HS-5 (cell line): ENCODE data around the gene XIRP2.
"Not testable (repeated sequence)": the region's sequence is repeated elsewhere in the genome, so short reads cannot be mapped to it uniquely, and the experiment has no call there.

Source experiments
- DNase-seq: peaks from one replicate; pipeline ENCODE4 v3.0.0-alpha.2; 2012; ENCODE audit warnings: low read depth

XIRP2 gene

DNA sequence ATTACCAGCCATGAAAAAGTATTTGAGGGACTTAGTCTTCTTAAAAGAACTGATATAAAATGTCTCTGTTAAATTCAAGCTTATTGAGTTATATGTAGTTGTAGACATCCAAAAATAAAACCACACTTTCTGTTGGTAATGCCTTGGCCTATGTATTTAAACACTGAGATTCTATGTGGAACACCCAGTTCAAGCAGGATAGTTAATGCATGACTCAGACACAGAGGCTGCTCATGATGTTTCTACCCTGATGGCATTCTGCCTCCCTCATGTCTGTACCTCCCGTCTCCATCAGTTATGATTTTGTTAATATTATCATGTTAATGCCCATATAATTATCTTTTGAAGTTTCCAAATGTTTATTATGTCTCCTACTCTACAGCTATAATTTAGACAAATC is 164.5 kb downstream of the XIRP2 start:
- DNase-seq: peak; percentile 34

DNA sequence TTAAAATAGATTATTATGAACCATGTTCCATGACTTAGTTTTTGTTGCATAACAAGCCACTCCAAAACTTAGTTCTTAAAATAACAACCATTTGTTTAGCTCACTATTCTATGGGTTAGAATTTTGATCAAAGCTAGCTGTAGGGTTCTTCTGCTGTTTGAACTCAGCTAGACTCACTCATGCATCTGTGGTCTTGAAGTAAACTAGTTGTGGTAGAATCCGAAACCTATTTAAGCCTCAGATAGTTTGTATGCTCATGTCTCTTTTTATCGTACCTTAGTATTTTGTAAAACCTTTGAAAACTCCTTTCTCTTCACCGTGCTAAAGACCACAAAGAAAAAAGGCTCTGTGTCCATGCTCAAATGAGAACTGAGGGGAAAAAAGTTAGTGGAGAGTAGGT is 166.6 kb downstream of the XIRP2 start:
- no peak for DNase-seq

DNA sequence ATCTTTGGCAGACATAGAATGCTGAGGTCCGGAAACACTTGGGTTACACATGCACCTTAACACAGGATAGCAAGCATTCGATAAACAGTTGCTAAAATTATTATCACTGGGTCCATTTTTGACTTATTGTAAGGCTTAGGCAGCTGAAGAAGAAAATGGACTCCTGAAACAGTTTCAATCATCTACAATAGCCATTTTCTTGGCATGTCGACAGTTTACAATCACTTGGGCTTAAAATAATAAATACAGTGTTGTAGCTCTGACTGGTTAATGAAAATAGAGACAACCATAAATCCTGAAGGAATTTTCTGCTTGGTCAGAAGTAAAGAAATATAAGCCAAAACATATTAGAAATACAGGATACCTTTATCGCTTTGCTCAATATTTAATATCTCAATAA is 169.2 kb downstream of the XIRP2 start:
- DNase-seq: no peak

DNA sequence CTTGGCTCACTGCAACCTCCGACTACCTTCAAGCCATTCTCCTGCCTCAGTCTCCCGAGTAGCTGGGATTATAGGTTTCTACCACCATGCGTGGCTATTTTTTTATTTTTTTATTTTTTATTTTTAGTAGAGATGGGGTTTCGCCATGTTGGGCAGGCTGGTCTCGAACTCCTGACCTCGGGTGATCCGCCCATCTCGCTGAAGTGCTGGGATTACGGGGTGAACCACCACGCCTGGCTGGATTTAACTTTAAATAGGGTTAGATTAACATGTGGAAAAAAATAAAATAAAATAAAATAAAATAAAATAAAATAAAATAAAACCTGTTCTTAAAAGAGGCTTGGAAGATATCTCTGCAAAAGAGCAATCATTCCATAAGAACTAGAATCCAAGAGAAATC is 170.9 kb downstream of the XIRP2 start:
- no peak for DNase-seq

DNA sequence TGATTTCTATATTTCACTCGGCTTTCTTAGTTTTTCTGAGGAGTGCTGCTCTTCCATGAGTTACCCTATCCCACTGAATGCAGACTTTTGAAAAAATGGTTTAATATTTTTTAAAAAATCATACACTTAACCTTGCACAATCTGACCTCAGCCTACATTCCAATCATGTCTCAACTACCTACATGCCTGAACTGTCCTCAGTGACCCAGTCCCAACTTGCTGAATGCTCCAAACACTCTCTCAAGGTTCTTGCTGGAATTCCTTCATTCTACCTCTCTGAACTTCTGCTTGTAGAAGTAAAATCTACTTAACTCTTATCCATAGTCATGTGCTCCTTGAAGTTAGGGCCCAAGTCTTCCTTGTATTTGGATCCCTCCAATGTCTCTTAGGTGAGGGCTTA is 181.6 kb downstream of the XIRP2 start:
- peak; percentile 6 for DNase-seq

DNA sequence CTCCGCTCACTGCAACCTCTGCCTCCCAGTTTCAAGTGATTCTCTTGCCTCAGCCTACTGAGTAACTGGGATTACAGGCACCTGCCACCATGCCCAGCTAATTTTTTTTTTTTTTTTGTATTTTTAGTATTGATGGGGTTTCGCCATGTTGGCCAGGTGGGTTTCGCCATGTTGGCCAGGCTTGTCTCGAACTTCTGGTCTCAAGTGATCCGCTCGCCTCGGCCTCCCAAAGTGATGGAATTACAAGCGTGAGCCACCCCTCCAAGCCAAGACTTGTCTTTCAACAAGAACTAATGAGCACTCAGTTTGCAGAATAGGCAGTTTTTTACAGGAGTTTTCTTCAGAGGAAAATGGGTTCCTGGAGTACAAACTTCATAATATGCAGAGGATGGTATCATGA is 187.4 kb downstream of the XIRP2 start:
- DNase-seq: not testable (repeated sequence)

DNA sequence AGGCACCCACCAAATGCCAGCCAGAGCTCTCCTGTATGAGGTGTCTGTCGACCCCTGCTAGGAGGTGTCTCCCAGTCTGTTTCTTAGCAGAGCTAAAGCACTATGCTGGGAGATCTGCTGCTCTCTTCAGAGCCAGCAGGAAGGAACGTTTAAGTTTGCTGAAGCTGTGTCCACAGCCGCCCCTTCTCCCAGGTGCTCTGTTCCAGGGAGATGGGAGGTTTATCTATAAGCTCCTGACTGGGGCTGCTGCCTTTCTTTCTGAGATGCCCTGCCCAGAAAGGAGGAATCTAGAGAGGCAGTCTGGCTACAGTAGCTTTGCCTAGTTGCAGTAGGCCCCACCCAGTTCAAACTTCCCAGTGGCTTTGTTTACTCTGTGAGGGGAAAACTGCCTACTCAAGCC is 210.7 kb downstream of the XIRP2 start:
- DNase-seq: not testable (repeated sequence)

DNA sequence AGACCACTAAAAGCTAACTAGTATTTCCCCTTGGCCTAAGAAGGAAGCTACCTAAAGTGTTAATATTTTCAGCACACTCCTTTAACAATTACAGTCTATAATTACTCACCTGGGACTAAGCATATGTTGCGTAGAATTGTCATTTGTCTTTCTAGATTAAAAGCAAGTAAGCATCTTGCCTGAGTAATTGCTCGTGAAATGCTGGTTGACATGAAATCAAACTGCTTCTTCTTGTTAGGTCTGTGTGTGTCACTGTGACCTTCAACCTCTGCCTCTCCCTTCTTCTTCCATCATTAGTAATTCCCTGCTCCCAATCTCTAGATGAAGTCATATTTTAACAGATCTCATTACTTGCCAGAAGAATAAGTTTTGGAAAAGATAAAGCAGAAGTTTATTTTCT is 212.2 kb downstream of the XIRP2 start:
- no peak for DNase-seq

DNA sequence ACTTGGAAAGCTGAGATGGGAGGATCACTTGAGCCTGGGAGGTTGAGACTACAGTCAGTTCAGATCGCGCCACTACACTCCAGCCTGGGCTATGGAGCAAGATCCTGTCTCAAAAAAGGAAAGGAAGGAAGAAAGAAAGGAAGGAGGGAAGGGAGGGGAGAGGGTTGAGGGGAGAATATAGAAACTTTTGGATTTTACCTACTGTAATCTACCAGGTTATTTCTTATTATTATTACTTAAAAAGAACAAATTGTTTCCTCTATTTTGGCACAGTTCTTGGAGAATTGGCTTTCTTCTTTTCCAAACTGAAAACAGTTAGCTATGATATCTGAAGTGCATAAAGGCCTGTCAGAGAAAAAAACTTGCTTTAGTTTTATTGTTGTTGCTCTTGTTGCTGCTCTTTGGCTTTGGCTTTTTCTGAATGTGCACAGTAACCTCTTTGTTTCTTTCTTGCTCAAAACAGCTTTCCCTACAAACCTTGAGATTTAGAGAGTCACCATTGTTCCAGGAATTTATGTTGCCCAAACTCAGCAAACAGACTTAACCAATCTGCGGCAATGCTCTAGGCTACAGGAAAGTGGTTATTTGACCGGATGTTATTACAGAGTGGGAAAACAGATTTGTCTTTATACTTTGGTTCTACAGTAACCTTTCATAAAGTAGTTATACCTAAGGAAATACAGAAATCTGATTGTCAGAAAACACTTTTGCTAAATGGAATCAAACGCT is 214.9 kb downstream of the XIRP2 start:
- DNase-seq: no peak

DNA sequence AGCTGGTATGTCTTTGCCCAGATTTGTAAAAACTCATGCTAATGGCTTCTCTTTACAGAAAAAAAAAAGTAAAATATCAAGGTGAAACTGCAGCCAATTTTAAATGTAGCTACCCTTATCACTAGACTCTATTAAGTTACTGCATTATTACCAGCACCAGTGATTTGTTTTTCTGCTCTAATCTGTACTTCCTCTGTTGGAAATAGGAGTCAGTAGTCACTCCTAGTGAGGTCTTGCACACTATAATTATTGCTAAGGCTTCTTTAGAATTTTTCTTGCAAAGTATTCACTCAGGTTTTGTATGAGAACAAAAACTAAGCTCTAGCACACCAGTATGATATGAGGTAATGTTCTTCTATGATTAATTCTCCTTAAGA is 215.5 kb downstream of the XIRP2 start:
- no peak for DNase-seq

DNA sequence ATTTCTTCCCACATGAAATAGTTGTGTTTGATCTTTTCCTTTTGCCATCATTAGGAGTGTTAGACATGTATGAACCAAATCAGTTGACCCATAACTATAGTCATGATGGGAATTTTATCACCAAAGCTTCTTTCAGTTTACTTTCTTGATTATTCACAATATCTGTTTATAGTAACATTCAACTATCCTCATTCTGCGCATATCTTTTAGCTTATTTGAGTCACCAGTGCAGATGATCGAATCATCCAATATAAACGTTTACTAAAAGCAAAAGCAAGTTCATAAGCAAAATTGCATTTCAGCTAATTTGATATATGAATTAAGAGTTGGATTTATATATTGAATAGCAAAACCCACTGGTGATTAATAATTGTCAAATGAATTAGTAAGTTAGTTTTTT is 216.4 kb downstream of the XIRP2 start:
- DNase-seq: no peak

DNA sequence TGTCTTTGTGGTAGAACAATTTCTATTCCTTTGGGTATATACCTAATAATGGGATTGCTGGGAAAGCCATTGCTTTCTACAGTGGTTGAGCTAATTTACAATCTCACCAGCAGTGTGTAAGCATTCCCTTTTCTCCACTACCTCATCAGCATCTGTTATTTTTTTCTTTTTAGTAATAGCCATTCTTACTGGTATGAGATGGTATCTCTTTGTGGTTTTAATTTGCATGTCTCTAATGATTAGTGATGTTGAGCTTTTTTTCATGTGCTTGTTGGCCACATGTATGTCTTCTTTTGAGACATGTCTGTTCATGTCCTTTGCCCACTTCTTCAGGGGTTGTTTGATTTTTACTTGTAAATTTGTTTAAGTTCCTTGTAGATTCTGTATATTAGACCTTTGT is 221.4 kb downstream of the XIRP2 start:
- DNase-seq: not testable (repeated sequence)

DNA sequence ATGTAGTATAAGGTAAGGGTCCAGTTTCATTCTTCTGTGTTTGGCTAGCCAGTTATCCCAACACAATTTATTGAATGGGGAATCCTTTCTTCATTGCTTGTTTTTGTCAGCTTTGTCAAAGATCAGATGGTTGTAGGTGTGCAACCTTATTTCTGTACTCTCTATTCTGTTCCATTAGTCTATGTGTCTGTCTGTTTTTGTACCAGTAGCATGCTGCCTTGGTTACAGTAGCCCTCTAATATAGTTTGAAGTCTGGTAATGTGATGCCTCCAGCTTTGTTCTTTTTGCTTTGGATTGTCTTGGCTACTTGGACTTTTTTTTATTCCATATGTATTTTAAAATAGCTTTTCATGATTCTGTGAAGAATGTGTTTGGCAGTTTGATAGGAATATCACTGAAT is 222.1 kb downstream of the XIRP2 start:
- no peak for DNase-seq

DNA sequence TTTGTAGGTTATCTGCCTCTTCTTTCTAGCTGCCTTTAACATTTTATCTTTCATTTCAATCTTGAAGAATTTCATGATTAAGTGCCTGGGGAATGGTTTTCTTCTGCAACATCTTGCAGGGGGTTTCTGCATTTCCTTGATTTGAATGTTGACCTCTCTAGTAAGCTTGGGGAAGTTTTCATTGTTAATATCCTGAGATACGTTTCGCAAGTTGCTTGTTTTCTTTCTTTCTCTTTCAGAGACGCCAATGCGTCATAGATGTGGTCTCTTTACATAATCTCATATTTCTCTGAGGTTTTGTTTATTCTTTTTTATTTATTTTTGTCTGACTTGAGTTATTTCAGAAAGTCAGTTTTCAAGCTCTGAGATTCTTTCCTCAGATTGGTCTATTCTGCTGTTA is 225.7 kb downstream of the XIRP2 start:
- DNase-seq: no peak

DNA sequence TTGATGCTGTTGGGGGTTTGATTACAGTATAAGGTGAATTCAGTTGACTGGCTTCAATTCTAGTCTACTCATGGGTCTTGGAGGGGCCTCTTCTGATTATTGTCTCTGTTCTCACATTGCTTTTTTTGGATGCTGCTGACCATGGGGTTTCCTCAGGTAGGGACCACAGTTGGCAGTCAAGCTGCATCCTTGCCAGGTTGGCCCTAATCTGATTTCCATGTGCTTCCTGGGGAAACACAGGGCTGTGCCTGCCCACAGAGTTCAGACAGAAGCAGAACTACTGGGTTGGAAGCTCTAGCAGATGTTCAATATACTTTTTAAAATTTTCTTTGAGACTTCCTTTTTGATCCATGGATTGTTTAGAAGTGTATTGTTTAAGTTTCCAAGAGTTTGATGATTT is 227.3 kb downstream of the XIRP2 start:
- no peak for DNase-seq

DNA sequence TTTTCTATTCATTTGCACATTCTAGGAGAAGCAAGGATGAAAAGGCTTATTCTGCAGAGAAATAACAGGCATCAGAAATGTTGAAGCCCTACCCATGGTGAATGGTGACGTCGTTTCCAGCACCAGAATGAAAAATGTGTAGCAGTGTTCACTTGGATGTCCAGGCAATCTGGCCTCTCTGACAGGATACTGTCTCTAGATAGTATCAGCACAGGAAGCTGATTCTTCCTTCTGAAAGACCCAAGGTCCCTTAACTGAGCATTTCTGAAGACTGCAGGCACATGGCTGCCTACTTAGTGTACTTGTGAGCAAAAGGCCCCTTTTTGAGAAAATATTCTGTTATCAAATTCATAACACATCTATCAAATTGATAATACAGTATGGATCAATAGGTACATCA is 234.1 kb downstream of the XIRP2 start:
- no peak for DNase-seq

DNA sequence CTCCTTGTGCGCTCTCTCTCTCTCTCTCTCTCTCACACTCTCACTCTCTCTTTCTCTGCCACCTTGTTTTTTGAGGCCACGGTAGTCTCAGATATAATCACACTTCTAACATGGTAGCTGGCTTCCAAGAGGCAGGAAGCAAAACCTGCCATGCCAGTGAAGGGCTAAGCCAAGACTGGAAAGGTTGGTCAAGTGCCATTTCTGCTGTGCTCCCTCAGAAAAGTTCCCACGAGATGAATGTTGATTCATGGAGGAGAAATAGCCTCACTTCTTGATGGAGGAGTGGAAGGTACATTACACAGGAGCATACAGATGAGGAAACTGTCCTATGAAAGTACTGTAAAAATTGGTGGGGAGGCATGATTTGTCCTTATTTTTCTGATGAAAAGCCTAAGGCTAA is 237.9 kb downstream of the XIRP2 start:
- DNase-seq: no peak

DNA sequence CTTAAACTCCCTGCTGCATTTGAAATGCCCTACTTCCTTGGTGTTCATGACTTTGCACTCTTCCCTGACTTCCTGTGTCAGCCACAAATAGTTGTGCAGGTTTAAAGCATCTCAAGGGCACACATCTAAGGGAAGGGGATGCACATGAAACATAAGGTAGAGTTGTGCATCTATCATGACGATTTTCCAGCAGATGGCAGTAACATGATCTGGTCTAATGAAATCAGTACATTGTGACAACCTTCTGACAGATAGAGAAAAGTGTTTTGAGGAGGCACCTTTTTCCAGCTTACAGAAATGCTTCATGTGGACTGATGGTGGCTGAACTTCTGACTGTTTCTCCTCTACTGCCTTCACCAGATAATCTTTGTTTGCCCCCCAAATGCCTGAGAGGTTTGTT is 238.9 kb downstream of the XIRP2 start:
- no peak for DNase-seq

DNA sequence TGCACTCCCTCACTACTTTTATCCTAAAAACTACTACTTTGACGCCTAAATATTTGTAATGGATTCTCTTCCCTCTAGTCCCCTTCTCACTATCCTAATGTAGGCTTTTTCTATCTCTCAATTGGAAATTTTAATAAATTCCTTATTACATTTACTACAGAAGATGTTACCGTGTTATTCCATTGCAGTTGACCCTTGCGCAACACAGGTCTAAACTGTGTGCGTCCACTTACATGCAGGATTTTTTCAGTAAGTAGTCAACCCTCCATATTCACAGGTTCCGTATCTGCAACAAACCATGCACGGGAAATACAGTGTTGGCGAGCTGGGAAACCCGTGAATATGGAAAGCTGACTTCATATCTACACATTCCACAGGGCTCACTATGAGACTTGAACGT is 239.8 kb downstream of the XIRP2 start:
- no peak for DNase-seq

DNA sequence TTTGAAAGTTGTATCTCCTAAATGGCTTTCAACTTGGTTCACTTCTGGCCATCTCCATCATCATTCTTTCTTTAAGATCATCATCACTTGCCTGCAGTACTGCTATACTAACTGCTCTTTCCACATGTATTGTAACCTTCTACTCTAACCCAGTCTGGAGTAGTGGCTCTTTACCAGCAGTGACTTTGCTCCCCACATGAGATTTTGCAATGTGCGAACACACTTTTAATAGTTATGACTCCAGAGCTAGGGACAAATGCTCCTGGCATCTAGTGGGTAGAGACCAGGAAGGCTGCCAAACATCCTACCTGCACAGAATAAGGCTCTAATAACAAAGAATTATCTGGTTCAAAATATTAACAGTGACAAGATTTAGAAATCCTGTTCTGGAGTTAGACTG is 243.8 kb downstream of the XIRP2 start:
- no peak for DNase-seq

DNA sequence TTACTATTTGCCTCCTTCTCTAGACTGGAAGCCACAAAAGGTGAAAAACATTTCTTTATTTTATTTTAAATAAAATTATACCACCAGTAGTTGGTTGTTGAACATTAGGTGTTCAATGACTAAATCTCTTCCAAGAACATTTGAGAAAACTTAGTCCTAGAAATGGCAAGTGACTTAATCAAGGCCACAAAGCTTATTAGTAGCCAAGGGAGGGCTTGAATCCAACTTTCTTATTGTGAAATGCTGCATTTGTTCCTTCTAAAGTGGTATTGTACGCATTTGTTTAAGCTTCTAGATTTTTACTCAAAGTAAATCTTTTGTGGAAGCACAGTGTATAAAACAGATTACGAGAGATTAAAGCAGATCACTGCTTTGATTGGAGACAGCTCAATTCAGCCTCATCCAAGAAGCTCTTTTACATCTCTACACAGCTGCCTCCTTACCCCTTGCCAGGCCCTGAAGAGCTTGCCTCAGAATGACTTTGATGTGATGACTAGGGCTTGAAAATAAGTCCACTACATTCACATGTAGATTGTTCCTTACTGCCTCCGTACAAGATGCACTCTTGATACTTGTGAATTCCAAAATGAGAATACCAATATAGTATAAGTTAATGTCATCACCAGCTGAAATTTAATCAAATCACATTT is 244.8 kb downstream of the XIRP2 start:
- no peak for DNase-seq

DNA sequence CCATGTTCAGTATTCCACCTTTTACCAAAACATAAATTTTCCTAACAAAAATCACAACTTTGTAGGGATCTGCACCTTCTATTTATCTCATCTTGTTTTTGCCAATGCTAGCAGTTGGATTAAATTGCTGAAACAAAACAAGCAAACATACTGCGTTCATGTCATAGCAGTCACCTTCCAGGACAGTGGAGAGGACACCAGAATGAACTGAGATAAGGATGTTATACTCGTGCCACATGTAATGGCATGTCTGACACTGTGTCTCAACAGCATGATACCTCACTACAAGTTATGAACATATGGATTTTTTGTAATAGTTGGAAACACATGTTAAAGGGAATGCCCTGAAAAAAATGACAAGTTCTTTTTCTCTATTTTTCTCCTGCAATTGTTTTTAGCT is 245.3 kb downstream of the XIRP2 start:
- DNase-seq: no peak

DNA sequence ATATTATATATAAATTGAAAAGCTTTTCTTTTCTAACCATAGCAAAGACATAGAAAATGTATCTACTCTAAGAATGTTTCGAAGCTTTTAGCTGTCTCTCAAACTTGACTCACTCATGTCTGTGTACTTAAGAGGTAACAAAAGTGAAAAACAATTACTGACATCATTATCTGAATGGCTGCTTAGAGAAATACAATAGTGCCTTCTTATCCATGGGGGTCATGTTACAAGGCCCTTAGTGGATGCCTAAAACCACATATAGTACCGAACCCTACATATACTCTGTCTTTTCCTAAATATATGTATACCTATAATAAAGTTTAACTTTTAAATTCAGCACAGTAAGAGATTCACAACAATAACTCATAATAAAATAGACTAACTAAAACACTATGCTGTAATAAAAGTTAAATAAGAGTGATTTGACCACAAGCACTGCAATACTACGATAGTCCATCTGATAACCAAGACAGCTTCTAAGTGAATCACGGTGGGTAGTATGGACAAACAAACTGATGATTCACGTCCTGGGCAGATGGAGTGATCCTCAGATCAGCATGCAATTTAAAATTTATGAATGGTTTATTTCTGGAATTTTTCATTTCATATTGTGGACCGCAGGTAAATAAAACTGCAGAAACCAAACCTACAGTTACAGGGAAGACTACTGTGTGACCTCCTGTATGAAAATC is 246.2 kb downstream of the XIRP2 start:
- DNase-seq: peak; percentile 83

DNA sequence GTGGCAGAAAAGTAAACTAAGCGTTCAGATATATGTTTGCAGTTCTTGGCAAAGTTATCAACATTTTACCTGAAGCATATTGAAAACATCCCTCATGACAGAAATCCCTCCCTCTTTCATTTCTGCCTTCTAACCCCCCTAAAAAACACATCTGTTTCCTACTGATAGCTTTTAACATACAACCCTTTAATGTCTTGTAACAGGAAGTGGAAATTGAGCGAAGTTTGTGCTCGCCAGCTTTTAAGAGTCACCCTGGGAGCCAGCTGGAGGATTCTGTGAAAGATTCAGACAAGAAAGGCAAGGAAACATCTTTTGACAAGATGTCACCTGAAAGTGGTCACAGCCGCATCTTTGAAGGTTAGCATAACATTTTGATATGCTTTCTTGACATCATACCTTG is 247.4 kb downstream of the XIRP2 start:
- DNase-seq: no peak
